K562 (cell line): ENCODE measurements around the gene NT5C1A. TPM values are rescaled to one million over a fixed set of nuclear protein-coding genes. Genes with fewer than 3 reads are reported as not detected.

Source experiments
- BCL6 ChIP-seq: fragments of 250-450 bp; sonication (Bioruptor Pico); IDR thresholded peaks from 2 replicates; pipeline ENCODE4 v1.4.0; 2020
- DMBX1 ChIP-seq: fragments of 250-450 bp; sonication (Bioruptor Pico); IDR thresholded peaks from 2 replicates; pipeline ENCODE4 v1.8.0; 2022; ENCODE audit warnings: inconsistent platforms, mild to moderate bottlenecking, moderate library complexity, borderline replicate concordance
- E2F5 ChIP-seq: sonication (generic); formaldehyde crosslinking; IDR thresholded peaks from 2 replicates; pipeline ENCODE4 v1.8.0; 2022; ENCODE audit warnings: mild to moderate bottlenecking, missing genetic modification reagents
- EP300 ChIP-seq: IDR thresholded peaks from 2 replicates; pipeline ENCODE4 v1.6.1; 2012; ENCODE audit warnings: low read length, improper control_type of control experiment
- HDAC2 ChIP-seq: fragments of 450-650 bp; IDR thresholded peaks from 2 replicates; pipeline ENCODE4 v1.6.1; 2016; ENCODE audit warnings: mild to moderate bottlenecking
- NELFE ChIP-seq: IDR thresholded peaks from 2 replicates; pipeline ENCODE4 v1.6.1; 2011; ENCODE audit warnings: mild to moderate bottlenecking; ENCODE audit not compliant: insufficient read depth, insufficient read length
- ZBTB34 ChIP-seq: fragments of 250-450 bp; sonication (Bioruptor Pico); IDR thresholded peaks from 2 replicates; pipeline ENCODE4 v1.8.0; 2021; ENCODE audit warnings: mild to moderate bottlenecking, moderate library complexity
- ZBTB8A ChIP-seq: fragments of 450-650 bp; IDR thresholded peaks from 2 replicates; pipeline ENCODE4 v1.6.1; 2018; ENCODE audit warnings: mild to moderate bottlenecking, moderate library complexity; ENCODE audit not compliant: partially characterized antibody
- ZNF24 ChIP-seq: fragments of 450-650 bp; IDR thresholded peaks from 2 replicates; pipeline ENCODE4 v1.6.1; 2016
- ZNF3 ChIP-seq: fragments of 250-450 bp; sonication (Bioruptor Pico); IDR thresholded peaks from 2 replicates; pipeline ENCODE4 v1.5.0; 2021; ENCODE audit warnings: mild to moderate bottlenecking, moderate library complexity
- ZNF407 ChIP-seq: fragments of 450-650 bp; IDR thresholded peaks from 2 replicates; pipeline ENCODE4 v1.6.1; 2016; ENCODE audit warnings: low read depth
- ZNF408 ChIP-seq: fragments of 250-450 bp; sonication (Bioruptor Pico); IDR thresholded peaks from 2 replicates; pipeline ENCODE4 v1.4.0; 2020; ENCODE audit warnings: low read depth, mild to moderate bottlenecking, moderate library complexity
- polyA plus RNA-seq, 8 experiments: library from polyadenylated mRNA; depleted of rRNA in 4 of 8; stranded (reverse) in 5 of 8; unstranded in 3 of 8; fragments of >200 nt; fragmentation: Nextera tagmentation in 2 of 8; fragmentation: Illumina TruSeq in 1 of 8; extraction: Ambion mirVana in 2 of 8; extraction: Trizol in 1 of 8; gene quantifications; 2 replicates each; pipeline versions ENCODE4 v1.2.1 to v1.2.3, GENCODE V29; 2011 to 2014; ENCODE audit warnings: inconsistent platforms in 1 of 8, missing spikeins in 1 of 8
- total RNA-seq, 7 experiments: library from RNA; depleted of rRNA in 6 of 7; stranded (reverse); fragments of >200 nt in 6 of 7; fragmentation: Illumina TruSeq in 2 of 7; extraction: Trizol in 2 of 7; gene quantifications; 2 replicates each; pipeline versions ENCODE4 v1.2.1 to v1.2.3, GENCODE V29; 2011 to 2021; ENCODE audit warnings: low replicate concordance in 1 of 7
- TF ChIP-seq, protein P1 (sequence below): fragments of 250-450 bp; sonication (Bioruptor Pico); IDR thresholded peaks from 2 replicates; pipeline ENCODE4 v1.4.0; 2020; ENCODE audit warnings: mild to moderate bottlenecking, moderate library complexity

The NT5C1A gene
- total and polyA plus RNA-seq, 9 of the 15 experiments (the other 6 are each of a cell fraction or from before 2014, with no cell fraction given) = not detected

GRCh38 chr1:39657923-39658485 is 13.9 kb downstream of the NT5C1A start (continued):
- TF ChIP-seq ZBTB34 (no peak), ZBTB8A (no peak), E2F5 (CRISPR knock-in tag) (no peak), ZNF407 (no peak), HDAC2 (no peak), ZNF24 (no peak), DMBX1 (CRISPR knock-in tag) (no peak), ZNF408 (CRISPR knock-in tag) (no peak), BCL6 (CRISPR knock-in tag) (no peak), EP300 (no peak), ZNF3 (CRISPR knock-in tag) (no peak), NELFE (no peak)
- TF ChIP-seq, protein P1, sequence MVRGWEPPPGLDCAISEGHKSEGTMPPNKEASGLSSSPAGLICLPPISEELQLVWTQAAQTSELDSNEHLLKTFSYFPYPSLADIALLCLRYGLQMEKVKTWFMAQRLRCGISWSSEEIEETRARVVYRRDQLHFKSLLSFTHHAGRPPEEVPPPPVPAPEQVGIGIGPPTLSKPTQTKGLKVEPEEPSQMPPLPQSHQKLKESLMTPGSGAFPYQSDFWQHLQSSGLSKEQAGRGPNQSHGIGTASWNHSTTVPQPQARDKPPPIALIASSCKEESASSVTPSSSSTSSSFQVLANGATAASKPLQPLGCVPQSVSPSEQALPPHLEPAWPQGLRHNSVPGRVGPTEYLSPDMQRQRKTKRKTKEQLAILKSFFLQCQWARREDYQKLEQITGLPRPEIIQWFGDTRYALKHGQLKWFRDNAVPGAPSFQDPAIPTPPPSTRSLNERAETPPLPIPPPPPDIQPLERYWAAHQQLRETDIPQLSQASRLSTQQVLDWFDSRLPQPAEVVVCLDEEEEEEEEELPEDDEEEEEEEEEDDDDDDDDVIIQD (CRISPR knock-in tag) = no peak
